ENCODE measurements around the gene SORCS2. TPM values are rescaled to one million over a fixed set of nuclear protein-coding genes. Genes with fewer than 3 reads are reported as not detected.

The SORCS2 gene
- total RNA-seq, 4 donors from 2014 or later = 0.19 to 0.85 (median 0.66) TPM

DNA sequence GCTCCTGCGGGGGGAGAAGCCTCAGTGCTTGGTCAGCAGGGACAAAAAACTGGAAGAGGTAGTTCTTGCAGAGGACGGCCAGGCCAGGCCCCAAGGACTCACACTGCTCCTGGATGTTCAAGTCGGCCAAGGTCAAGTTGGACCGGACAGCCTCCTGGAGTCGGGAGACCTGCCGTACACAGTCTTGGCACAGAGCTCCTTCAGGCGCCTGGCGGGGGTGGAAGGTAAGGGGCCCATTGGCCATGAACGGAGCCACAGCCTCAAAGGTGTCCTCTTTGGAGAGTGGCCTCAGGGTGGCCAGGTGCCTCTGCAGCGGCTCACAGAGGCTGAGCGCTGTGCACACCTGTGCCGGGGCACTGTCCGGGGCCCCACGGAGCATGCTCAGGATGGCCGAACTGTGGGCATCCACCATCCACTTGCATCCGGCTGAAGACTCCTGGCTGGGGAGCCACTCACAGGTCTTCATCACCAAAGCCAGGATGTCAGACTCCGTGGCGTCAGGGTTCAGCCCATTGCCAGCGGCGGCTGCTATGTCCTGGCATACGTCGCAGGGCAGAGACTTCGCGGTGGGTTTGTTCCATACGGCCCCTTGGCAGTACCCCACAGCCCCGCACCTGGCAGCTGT is 241.9 kb downstream of the SORCS2 start:
- TF ChIP-seq, protein P1, sequence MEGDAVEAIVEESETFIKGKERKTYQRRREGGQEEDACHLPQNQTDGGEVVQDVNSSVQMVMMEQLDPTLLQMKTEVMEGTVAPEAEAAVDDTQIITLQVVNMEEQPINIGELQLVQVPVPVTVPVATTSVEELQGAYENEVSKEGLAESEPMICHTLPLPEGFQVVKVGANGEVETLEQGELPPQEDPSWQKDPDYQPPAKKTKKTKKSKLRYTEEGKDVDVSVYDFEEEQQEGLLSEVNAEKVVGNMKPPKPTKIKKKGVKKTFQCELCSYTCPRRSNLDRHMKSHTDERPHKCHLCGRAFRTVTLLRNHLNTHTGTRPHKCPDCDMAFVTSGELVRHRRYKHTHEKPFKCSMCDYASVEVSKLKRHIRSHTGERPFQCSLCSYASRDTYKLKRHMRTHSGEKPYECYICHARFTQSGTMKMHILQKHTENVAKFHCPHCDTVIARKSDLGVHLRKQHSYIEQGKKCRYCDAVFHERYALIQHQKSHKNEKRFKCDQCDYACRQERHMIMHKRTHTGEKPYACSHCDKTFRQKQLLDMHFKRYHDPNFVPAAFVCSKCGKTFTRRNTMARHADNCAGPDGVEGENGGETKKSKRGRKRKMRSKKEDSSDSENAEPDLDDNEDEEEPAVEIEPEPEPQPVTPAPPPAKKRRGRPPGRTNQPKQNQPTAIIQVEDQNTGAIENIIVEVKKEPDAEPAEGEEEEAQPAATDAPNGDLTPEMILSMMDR (IDR thresholded peaks at IDR 0.05; ENCODE audit: low read depth) = no peak

DNA sequence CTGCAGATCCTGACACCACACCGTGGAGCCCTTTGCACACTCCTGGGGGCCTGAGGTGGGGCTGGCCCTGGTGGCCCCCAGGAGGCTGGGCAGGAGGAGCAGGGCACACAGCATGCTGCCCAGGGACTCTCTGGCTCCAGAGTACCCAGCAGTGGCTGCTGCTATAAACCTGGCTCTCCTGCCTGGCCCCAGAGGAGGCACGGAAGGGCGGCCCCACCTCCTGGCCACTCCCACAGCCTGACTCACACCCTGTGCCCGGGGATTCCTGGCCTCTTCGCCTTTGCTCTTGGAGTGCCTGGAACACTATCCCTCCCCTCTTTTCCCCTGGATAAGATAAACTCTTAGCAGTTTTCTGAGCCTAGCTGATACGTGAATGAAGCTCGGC is 242.4 kb downstream of the SORCS2 start, which contains the start of gene PSAPL1:
Gene PSAPL1, minus strand, starts transcription at position 165 of the 385 bp plus-strand sequence. Its CDS starts 51 bp downstream, at position 114.
- TF ChIP-seq, protein P1 (IDR thresholded peaks at IDR 0.05; ENCODE audit: low read depth) = no peak

DNA sequence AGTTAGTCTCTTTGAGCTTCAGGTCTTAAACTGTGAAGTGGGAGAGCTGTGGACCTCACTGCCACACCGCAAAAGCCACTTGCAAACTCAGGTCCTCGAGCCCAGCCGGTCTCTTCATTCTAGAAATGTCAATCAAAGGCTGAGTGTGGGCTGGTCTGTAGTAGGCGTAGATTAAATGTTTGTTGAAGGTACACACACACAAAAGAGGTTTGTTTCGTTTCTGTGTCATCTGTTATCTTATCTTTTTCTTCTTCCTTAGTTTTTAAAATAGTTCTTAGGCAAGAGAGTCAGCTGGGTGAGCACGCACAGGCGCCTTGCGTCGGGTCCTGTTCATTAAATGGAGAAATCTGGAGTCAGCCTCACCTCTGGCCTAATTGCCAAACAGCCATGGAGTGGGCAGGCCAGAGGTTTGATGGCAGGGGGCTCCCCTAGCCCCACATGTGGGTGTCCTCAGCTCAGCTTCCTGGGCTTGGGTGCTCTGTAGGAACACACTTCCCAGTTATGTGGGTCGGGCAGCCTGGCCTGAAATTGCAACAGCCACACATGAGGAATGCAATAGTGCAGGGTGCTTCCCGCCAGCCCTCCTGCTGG is 243.2 kb downstream of the SORCS2 start:
- TF ChIP-seq, protein P1 (IDR thresholded peaks at IDR 0.05; ENCODE audit: low read depth) = no peak

DNA sequence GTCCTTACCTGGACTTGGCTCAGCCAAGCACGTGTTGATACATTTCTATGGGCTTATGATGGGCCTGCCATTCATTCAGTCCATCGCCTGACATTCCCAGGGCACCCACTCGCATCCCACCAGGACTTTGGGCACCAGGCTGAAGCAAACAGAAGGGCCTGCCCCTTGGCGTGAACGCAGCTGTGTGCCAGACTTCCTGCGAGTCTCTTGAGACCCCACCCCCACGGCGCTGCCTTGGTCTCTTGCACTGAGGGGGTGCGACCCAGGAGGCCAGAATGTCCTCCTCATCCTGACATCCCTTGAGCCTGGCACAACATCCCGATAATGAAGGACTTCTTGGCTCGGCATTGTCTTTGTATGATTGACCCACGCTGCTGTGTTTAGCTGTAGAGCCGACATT is 243.9 kb downstream of the SORCS2 start:
- TF ChIP-seq, protein P1 (IDR thresholded peaks at IDR 0.05; ENCODE audit: low read depth) = no peak

DNA sequence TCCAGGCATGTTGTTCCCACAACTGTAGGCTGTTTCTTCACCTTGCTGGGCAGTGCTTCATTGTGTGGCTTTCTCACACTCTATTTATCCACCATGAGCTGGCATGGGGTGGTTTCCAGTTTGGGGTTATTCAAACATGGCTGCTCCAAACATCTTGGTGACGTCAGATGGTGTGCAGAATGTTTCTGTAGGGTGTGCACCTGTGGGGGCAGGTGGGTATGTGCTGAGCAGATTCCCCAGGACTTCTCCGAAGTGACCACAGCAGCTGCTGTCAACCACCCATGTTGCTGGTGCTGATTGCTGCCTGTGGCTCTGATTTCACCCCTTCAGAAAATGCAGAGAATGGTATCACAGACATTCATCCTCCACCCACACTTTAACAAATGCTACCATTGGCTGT is 247.4 kb downstream of the SORCS2 start:
- TF ChIP-seq, protein P1 (IDR thresholded peaks at IDR 0.05; ENCODE audit: low read depth) = no peak

DNA sequence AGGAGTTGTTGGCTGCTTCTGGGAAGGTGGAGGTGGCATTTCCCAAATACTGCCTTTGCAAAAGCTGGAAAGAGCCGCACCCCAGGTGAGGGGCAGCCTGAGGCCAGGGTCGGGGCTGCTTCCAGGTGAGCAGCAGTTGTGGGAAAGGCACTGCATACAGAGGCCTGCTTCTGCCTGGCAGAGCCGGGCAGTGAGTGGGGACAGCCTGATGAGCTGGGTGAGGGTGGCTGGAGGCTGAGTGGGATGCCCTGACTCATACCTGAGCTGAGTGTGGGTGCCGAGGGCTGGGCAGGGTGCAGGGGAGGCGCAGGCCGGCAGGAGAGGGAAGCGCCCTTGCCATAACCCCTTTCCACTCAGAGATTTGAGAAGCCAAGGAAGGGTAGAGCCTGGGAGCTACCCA is 248.9 kb downstream of the SORCS2 start:
- TF ChIP-seq, protein P1 (IDR thresholded peaks at IDR 0.05; ENCODE audit: low read depth) = no peak

DNA sequence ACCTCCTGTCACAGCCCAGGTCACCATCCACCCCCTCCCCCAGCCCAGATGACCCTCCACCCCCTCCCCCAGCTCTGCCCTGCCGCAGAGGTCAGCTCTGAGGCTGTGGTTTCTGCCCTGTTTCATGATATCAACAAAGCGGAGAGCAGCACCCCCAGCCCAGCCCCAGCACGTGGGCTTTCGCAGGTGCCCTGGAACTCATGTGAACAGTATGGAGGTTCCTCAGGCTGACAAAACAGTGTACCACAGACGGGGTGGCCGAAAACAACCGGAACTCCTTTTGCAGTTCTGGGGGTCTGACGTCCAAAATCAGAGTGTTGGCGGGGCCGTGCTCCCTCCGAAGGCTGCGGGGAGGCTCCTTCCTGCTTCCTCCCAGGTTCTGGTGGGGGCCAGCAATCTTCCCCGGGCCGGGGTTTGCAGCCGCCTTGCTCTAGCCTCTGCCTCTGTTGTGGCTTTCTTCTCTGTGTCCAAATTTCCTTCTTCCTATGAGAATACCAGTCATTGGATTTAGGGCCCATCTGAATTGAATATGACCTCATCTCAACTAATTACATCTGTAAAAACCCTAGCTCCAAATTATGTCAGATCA is 250.3 kb downstream of the SORCS2 start:
- TF ChIP-seq, protein P1 (IDR thresholded peaks at IDR 0.05; ENCODE audit: low read depth) = no peak
